Colonic mucosa (tissue), 4 donors: ENCODE results near the gene LOXL3. TPM values are rescaled to one million over a fixed set of nuclear protein-coding genes. Genes with fewer than 3 reads are reported as not detected.

ENCODE experiments used
- DNase-seq: peaks from one replicate; pipeline ENCODE4 v3.0.0-alpha.2; 2020
- H3K27ac ChIP-seq: fragments of 200-600 bp; one replicate; pipeline ENCODE4 v1.8.0; 2021
- H3K27me3 ChIP-seq: fragments of 200-600 bp; one replicate; pipeline ENCODE4 v1.8.0; 2021
- H3K36me3 ChIP-seq: fragments of 200-600 bp; one replicate; pipeline ENCODE4 v1.8.0; 2021
- H3K4me1 ChIP-seq: fragments of 200-600 bp; one replicate; pipeline ENCODE4 v1.8.0; 2021; ENCODE audit warnings: mild to moderate bottlenecking
- H3K4me3 ChIP-seq: fragments of 200-600 bp; one replicate; pipeline ENCODE4 v1.8.0; 2021
- H3K9ac ChIP-seq, 2 donors: one replicate each; pipeline ENCODE4 v1.7.0; 2013; ENCODE audit warnings: control low read depth in 2 of 2, low read depth in 2 of 2, low read length in 2 of 2
- H3K9me3 ChIP-seq: fragments of 200-600 bp; one replicate; pipeline ENCODE4 v1.8.0; 2021
- CTCF ChIP-seq: fragments of 200-600 bp; IDR thresholded peaks from one replicate; pipeline ENCODE4 v1.8.0; 2022; ENCODE audit warnings: antibody characterized with exemption, mild to moderate bottlenecking
- intact Hi-C: fragments of 100-400 bp; cut with DNase I; formaldehyde crosslinking; loops from one replicate; pipeline ENCODE4 v1.14.1; 2022
- total RNA-seq, 2 donors: library from RNA; stranded (reverse); fragmentation: NEBNext Ultra II Directional in 1 of 2; extraction: Animal tissue kit (Norgen Biotek cat#: 25700) in 1 of 2; gene quantifications; one replicate each; pipeline ENCODE4 v1.2.1, GENCODE V29; 2021
- donor health status: healthy.
- donor health status: DM: no; HTN: no; CAD: no.
- donor health status: DM: no; HTN: no; CAD: no.

The LOXL3 gene
- total RNA-seq, 2 donors from 2014 or later, result 2.9 to 4.7 TPM

DNA sequence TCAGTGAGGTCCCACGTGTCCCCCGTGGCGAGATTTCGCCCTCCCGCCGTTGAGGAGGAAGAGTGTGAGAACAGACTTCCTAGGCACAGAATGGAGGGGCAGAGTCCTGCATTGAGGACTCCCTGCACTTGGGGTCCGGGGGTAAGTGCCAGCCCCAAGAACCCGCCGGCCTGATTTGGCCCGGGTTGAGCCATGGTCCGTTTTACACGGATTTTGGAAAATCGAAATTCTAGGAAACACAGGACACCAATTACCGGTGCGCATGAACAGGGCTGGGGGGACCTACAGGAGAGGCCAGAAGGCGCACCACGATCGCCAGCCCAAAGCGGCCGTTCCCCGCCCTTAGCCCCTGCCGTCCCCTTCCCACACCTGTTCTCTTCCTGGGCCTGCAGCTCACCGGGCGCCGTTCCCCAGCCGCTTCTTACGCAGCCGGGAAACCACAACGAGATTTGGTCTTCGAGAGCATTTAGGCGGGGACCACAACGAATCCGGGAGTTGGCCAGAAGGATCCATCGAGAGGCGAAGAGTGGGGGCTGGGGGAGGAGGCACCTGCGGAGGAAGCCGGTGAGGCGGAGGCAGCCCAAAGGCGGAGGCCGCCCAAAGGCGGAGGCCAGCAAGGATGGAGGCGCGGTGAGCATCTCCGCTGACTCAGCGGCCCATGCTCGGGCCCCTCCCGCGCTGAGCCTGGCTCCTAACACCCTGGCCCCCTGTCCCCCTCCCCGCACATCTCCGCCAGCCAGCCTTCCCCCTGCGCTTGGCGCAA lies 40.0 kb downstream of the LOXL3 start:
- no peaks in the 10 kb centered on the region for H3K36me3 ChIP-seq
- H3K27me3 ChIP-seq, result peaks cover 67% of the 10 kb centered on the region
- intact Hi-C loops, result no loop called here
- peaks cover 18% of the 10 kb centered on the region for H3K4me1 ChIP-seq
- H3K4me3 ChIP-seq, result no peak overlapping the region
- H3K9me3 ChIP-seq, result no peaks in the 10 kb centered on the region
- no peak for TF ChIP-seq CTCF
- DNase-seq, result no peak
- H3K9ac ChIP-seq, result no peak overlapping the region
- no peak overlapping the region for H3K27ac ChIP-seq

DNA sequence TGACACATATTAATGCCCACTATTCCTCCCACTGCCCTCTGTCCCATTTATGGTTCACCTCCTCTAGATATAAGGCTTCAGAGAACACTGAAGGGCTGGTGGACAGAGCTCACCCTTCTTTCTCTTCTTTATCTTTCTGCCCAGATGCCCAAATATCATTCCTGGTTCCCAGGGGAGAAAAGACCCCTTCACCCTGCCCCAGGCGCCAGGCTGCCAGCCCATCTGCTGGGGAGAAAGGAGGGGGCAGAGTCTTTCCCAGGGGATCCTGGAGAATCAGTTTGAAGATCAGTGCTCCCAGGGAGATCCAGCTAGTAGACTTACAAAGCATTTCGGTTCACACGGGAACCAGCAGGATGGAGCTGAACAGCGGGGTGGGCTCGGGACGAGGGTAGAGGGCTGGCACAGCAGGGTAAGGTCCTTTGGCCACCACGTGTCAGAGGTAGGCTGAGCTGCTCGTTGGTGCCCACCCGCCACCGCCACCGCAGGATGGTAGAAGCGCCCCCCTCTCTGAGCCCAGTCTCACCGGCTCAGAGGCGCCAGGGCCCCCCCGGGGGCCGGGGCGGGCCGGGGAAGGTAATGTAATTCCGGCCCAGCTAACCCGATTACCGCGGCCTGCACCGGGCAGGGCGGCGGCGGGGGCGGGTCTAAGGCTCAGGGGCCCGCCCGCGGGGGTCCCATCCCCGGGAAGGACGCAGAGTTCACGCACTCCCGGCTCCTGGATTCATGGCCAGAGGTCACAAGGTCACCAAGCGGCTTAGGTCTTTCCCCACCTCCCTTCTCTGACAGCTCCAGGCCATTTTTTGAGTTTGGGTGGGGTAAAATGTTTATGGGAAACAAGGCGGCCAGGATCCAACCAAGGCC lies 40.8 kb downstream of the LOXL3 start:
- intact Hi-C loops, result no loop called here
- Histone ChIP-seq H3K4me1 (peaks cover 18% of the 10 kb centered on the region), H3K27ac (no peak overlapping the region), H3K27me3 (peaks cover 67% of the 10 kb centered on the region), H3K9me3 (no peaks in the 10 kb centered on the region), H3K36me3 (no peaks in the 10 kb centered on the region), H3K4me3 (no peak overlapping the region), H3K9ac (no peak overlapping the region)
- no peak for DNase-seq
- TF ChIP-seq CTCF, result no peak

DNA sequence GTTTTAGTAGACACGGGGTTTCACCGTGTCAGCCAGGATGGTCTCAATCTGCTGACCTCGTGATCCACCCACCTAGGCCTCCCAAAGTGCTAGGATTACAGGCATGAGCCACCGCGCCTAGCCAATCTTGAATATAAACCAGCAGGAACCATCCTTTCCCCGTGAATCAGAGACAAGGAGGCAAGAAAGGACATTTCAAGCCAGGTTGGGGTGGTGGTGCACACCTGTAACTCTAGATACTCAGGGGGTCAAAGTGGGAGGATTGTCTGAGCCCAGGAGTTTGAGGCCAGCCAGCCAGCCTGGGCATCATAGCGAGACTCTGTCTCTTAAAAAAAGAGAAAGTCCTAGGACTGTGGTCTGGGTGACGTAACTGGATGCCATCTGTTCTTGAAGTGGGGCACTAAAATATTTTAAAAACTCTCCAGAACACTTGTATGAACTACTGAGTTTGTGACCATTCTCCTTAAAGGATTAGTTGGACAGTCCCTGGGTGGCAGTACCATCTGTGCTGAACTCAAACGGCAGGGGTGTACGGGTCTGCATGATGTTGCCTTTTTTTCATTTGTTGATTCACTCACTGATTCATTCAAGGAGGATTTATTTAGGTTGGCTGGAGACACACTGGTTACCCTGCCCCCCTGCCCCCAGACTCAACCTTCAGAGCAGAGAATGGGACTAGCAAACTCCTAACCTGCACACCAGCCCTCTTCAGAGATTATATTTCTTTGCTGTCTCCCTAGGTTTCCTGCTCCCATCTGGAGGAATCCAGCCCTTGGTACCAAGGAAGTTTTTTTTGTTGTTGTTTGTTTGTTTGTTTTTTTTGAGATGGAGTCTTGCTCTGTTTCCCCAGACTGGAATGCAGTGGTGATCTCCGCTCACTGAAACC lies 42.4 kb downstream of the LOXL3 start:
- DNase-seq, result no peak
- Histone ChIP-seq H3K36me3 (no peaks in the 10 kb centered on the region), H3K9me3 (no peaks in the 10 kb centered on the region), H3K4me3 (no peak overlapping the region), H3K27ac (no peak overlapping the region), H3K4me1 (peaks cover 21% of the 10 kb centered on the region), H3K9ac (no peak overlapping the region), H3K27me3 (peaks cover 62% of the 10 kb centered on the region)
- intact Hi-C loops, result no loop called here
- TF ChIP-seq CTCF, result no peak

DNA sequence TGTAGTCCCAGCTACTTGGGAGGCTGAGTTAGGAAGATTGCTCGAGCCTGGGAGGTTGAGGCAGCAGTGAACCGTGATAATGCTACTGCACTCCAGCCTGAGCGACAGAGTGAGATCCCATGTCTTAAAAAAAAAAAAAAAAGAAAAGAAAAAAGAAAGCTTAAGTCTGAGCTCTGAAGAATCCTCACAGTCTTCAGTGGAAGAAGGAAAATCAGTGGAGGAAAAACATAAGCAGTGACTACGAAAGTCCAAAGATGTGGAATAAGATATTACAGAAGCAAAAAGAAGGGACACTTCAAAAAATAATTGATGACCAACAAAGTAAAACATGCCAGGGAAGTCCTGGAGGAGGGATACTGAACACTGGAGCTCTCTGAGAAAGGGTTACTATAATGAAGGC lies 43.5 kb downstream of the LOXL3 start:
- intact Hi-C loops, result no loop called here
- no peak for TF ChIP-seq CTCF
- peaks cover 51% of the 10 kb centered on the region for H3K27me3 ChIP-seq
- H3K9ac ChIP-seq, result no peak overlapping the region
- DNase-seq, result no peak
- no peaks in the 10 kb centered on the region for H3K9me3 ChIP-seq
- H3K27ac ChIP-seq, result no peak overlapping the region
- H3K4me1 ChIP-seq, result peaks cover 19% of the 10 kb centered on the region
- peaks cover under 1% of the 10 kb centered on the region for H3K36me3 ChIP-seq
- H3K4me3 ChIP-seq, result no peak overlapping the region

DNA sequence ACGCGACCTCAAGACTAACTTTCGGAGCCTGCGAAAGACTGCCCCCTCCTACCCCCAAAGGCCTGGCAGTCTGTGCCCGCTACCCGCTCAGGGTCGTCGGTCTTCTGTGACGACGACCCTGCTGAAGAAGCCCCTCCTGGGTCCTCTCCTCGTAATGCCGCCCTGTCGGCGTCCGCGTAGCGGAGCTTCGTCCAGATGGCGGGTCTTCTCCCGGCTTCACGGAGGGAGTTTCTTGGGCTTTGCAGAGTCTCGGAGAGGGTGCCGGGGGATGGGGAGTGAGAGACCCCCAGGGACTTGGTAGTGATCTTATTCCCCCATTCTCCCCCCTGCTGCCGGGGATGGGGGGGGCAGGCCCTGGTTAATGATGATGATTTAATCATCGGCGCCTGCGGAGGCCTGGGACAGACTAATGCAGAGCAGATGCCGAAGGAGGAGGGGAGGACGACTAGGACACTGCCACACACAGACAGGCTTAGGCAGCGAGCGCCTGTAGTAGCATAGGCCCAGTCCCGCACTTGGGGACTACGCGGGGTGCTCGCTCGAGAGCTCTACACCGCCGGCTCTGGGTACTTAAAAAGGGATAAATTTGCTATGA lies 45.7 kb downstream of the LOXL3 start:
- peak overlapping the region; percentile 96 for H3K27ac ChIP-seq
- intact Hi-C loops, result no loop called here
- TF ChIP-seq CTCF, result no peak
- H3K4me1 ChIP-seq, result peaks cover 12% of the 10 kb centered on the region
- H3K36me3 ChIP-seq, result peaks cover 3% of the 10 kb centered on the region
- DNase-seq, result peak; percentile 62
- H3K4me3 ChIP-seq, result peak overlapping the region; percentile 68
- no peaks in the 10 kb centered on the region for H3K9me3 ChIP-seq
- peak overlapping the region; percentile 76 to 90 for H3K9ac ChIP-seq
- H3K27me3 ChIP-seq, result peaks cover 29% of the 10 kb centered on the region
